Fibroblast of skin of right quadriceps (primary cell): Measurements from ENCODE around the gene TIPRL.
"Not testable (repeated sequence)": the region's sequence is repeated elsewhere in the genome, so short reads cannot be mapped to it uniquely, and the experiment has no call there.

ENCODE experiments used
- DNase-seq: peaks from one replicate; pipeline ENCODE4 v3.0.0-alpha.2; 2013

The TIPRL gene

DNA sequence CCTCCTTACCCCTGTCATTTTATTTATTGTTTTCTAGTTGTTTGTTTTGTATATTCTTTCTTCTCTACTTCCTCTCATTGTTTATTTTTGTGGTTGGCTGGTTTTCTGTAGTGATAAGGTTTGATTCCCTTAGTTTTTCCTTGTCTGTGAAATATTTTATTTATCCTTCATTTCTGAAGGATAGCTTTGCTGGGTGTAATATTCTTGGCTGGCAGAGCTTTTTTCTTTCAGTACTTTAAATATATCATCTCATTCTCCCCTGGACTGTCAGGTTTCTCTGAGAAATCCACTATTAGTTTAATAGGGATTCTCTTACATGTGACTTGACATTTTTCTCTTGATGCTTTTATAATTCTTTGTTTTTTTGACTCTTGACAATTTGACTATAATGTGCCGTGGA, 18.8 kb upstream of the TIPRL start:
- no peak for DNase-seq

DNA sequence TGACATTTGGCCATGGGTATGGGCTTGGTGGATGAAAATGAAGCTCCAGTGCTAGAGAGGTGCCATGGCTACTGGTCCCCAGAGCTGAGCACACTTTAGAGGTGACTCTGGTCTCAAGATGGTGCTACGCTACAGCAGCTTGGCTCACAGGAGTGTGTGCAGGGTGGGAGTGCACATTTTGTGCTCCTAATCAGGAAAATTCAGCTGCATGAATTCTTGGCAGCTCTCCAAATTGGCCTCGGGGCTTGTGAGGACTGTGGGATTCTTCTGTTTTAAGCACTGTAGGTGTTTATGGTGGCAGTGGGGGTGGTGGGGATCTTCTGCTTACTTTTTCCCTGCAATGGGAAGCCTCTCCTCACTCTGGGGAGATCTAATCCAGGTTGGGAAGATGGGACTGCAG, 17.3 kb upstream of the TIPRL start:
- no peak for DNase-seq

DNA sequence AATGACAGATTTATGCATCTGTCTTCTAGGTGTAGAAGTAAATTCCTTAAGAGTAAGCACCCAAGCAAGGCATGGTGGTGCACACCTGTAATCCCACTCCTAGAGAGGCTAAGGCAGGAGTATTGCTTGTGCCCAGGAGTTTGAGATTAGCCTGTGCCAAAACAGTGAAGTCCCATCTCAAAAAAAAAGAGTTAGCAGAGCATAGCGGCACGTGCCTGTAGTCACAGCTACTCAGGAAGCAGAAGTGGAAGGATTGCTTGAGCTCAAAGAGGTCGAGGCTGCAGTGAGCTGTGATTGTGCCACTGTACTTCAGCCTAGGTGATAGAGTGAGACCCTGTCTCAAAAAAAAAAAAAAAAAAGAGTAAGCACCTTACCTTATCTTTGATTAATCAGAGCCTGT, 15.1 kb upstream of the TIPRL start:
- no peak for DNase-seq

DNA sequence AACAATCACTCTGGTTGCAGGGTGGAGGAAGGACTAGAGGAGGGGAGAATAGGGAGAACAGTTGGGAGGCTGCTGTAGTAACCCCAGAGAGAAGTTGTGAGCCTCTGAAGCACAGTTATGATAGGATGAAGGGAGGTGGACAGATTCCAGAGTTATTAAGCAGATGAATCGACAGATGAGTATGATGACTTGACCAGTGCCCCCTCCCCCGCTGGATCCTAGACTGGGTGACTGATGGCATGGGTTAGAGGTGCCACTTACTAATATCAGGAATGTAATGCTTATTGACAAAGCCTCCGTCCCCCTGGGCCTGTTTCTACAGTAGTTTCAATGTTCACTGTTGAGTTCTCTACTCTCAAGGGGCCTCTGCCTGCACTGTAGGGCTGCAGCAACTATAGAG, 14.0 kb upstream of the TIPRL start:
- peak; percentile 25 for DNase-seq

DNA sequence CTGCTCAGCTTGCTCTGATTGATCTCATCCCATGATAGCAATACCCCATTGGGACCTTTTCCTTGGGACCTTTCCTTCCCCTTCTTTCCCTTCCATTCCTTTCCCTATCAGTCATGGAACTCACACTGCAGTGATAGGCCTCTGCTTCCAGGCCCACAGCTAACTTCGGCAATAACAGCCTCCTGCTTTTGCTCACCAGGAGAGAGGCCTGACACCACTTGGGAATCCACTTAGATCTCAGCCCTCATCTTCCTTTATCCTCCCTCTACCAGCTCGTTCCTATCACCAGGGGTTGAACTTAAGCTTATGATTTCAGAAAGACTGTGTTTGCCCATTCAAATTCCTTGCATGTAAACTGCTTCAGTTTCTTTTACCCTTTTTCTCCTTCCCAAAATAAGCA, 11.0 kb upstream of the TIPRL start:
- no peak for DNase-seq

DNA sequence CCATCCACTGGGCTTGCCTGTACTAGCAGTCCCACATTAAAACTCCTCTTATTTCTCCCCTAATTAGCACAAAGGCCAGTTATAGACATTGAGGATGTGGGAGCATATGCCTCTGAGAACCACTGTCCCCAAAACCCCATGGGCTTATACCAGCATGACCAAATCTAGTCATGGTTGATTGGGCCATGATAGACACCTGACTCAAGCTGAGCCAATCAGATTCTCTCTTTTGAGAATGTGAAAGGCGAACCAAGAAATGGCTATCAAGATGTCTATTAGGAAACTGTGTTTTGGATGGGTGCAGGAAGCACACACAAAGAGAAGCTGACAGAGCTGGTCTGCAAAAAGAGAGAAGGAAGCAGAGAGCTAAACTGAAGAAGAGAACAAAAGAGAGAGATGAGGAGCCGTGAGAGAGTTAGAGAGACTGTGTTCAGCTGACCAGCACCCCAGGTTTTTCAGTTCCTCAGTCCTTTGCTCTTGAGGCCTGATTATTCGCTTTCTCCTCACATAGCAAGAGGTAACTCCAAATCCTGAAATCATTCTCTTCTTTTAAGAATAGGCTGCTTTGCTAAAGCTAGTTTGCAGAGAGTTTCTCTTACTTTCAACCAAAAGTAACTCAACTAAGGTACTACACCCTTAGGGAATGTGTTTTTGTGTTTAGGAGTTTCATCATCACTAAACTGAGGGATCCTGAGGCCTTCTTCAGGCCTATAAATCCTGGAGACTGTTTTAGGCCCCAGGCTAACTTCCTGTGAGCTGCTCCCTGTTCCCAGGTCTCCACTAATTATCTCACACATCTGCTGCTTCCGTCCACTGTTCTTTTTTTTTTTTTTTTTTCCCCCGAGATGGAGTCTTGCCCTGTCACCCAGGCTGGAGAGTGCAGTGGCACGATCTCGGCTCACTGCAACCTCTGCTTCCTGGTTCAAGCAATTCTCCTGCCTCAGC, 7.9 kb upstream of the TIPRL start:
- no peak for DNase-seq

DNA sequence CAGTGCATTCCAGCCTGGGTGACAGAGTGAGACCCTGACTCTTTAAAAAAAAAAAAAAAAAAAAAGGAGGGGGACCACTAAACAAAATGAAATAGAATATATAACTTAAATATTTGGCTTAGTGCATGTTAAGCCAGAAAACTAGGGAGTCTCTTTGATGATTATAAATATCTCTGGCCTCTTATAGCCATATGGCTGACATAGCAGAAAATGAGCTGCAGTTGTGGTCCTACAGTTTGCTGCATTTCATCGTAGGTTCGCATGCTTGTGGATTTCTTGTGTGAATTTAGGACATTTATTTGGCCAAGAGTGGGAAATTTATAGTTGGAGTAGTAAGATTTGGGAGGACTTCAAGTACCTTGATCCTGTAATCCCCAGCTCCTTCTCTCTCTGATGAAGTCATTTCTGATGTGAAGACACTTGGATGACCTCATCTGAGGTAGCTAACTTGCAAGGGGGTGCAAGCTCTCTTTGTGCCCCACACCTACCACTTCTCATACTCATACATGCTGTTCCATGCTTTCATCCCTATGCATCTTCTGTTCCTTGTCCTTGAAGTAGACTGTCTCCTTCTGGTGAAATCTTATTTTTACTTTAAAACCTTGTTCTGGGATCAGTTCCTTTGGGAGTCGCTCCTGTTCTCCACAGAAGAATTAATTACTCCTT, 6.4 kb upstream of the TIPRL start:
- no peak for DNase-seq

DNA sequence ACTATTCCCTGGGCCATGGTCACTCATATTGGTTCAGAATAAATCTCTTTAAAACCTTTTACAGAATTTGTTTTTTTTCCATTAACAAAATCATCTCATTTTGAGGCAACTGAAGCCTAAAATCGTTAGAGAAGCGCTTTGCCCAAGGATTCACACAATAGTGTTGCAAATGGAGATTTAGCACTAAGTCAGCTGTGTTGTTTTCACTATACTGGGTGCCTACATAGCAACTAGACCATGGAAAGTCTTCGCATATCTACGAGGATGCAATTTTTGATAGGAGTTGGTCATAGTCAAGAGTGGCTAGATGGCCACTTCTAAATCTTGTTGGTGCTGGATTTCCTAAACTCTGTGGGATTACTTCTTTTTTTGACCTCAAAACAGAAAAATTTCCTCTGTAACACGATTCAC, 530 bp upstream of the TIPRL start:
- DNase-seq = no peak

DNA sequence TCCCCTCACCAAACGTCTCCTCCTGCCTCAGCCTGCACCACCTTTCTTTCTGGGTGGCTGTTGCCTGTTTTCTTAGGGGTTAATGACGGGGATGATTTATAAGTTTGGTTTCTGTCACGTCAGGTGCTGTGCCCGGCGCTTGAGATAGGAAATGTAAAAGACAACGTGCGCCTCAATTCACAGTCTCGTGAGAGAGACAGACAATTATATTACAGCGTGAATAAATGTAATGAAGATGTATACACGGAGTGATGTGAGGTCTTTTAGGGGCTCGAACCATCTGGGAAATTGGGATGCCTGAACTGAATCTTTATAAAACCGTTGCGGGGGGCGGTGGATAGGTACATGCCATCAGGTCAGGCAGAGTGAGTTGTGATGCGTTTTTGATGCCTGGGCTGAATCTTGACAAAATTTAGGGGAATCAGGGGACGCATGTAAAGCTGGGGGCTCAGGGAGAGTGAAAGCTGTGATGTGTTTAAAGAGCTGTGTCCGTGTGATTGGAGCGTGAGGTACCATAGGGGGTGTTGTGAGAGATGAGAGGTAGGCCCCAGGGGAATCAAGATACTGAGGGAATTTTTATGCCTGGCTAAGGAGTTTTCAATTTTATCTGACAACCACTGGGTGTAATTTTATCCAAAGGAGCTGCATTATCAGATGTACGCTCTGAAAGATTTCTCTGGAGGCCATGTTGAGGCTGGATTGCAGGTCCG, 831 bp downstream of the TIPRL start:
- DNase-seq = peak; percentile 17

DNA sequence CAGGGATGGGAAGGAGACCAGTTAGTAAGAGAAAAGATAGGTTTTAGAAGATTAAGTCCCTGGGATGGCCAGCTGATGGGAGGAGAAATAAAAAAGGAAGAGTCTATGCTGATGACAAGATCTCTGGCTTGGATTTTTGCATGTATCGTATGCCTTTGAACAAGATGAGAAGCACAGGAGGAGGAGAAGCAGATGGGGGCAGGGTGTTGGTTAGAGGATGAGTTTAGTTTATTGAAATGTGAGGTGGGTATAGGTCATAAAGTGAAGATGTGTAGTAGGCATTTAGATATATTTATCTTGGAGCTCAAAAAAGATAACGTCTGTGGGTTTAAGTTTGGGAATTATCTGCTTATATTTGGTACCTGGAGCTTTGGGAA, 1.4 kb downstream of the TIPRL start:
- DNase-seq = no peak

DNA sequence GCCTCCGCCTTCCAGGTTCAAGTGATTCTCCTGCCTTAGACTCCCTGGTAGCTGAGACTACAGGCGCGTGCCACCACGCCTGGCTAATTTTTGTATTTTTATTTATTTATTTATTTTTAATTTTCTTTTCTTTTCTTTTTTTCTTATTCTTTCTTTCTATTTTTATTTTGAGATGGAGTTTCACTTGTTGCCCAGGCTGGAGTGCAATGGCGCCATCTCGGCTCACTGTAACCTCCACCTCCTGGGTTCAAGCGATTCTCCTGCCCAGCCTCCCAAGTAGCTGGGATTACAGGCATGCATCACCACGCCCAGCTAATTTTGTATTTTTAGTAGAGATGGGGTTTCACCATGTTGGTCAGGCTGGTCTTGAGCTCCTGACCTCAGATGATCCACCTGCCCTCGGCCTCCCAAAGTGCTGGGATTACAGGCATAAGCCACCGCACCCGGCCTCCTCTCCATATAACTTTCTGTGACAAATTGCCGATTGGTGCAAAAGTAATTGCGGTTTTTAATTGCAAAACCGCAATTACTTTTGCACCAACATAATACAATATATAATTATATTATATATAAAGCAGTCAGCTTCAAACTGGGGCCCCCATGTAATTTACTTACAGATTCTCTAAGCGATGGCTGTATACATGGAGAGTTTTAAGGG, 2.4 kb downstream of the TIPRL start:
- DNase-seq = not testable (repeated sequence)

DNA sequence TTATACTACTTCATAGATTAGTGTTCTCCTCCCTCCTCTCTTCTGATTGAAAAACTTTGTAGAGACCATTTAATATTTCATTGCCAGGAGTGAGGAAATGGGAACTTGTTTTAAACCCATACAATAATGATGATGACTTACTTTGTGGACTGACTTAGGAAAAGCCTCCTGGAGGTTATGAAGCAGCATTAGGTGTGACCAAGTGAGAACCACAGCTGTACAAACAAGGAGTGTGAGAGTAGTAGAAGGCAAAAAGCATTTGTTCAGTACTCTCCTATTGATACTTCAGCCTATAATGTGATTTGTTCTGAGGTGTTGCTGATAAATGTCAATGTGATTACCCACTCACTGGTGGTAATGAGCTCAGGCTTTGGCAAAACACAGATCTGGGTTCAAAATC, 8.4 kb downstream of the TIPRL start:
- no peak for DNase-seq

DNA sequence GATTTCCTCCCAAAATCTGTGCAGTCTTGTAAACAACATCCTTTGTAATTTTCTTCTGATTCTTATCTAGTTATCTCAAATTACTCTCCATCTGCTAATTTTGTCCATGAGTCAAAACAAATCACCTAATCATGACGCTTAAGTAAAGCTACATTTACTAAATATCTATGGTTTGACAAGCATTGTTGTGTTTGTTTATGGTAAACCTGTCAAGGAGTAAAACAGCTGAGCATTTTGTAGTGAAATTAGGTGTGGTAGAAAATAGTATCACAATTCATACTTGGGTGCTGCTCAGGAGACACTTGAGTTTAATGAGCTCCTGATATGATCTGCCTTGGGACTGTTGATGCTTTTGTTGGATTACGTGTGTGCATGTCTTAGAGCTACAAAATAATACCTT, 11.6 kb downstream of the TIPRL start:
- DNase-seq = no peak

DNA sequence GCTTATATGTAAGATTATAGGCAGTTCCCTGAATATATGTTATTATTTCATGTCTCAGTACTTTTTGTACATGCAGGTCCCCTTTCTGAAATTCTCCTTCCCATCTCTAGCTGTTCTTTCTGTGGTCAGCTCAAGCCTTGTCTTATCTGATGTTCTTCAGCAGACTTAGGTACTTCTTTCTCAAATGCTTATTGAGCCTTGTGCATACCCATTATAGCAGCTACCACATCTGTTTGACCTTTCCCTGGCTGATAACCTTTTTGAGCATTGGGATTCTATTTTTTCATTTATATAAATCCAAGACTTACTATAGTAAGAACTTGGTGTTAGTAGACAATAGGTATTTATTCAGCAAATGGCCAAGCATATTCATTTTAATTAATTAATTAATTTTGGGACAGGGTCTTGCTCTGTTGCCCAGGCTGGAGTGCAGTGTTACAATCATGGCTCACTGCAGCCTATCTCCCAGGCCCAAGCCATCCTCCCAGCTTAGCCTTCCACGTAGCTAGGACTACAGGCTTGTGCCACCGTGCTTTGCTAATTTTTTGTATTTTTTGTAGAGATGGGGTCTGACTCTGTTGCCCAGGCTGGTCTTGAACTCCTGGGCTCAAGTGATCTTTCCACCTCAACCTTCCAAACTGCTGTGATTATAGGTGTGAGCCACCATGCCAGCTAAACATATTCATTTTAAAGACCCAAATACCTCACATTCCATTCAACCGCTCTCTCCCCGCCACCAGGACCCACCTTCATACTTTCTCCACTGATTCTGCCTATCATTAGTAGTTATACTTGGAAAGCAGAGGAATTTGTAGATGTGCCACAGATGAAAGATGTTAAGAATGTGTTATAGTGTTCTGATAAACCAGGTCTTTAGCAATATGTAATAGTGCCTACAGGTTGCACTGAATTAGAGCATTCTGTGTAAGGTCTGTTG, 16.7 kb downstream of the TIPRL start:
- no peak for DNase-seq

DNA sequence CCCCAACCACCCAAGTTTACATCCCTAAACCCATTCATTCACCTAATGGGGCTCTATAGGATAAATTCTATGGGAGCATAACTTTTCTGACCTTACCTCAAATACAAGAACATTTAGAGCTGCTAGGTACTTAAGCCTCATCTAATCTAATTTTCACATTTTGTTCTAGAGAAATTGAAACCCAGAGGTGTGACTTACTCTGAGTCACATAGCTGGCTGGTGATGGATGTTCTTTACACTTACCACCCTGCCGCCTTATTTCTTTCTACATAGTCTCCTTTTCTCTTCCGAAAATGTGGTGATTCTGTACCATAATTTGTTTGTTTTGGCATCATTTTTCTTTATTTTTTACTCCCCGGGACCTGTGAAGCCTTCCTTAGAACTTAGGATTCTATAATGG, 20.3 kb downstream of the TIPRL start:
- no peak for DNase-seq

DNA sequence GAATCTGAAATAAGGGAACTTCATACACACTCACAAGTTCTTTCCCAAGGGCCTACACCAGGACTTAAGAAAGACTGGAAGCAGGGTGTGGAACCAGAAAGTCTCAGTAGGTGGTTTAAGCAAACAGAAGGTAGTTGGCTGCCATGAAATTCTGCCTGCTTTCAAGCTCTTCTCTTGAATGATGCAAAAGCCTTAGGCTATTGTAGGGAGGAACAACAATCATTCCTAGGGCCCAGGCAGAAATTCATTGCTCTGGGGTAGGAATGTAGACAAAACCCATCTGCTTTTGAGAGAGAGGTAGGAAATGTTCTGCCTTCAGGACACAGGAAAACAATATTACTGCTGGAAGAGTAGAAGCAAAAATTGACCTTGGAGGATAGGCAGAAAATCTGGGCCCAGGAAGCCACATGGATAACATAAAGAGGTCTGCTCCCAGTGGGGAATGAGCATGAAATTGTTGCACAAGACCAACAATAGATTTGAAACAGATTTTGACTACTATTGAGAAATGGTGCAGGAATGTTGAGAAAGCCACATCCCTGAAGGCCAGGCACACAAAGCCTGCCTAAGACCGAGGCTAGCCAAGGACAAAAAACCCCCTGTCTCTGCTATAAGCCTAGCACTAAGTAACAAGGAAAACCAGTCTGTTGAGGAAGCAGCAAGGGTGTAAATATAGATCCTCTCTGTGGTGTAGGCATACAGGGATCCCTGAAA, 24.3 kb downstream of the TIPRL start:
- peak; percentile 97 for DNase-seq

DNA sequence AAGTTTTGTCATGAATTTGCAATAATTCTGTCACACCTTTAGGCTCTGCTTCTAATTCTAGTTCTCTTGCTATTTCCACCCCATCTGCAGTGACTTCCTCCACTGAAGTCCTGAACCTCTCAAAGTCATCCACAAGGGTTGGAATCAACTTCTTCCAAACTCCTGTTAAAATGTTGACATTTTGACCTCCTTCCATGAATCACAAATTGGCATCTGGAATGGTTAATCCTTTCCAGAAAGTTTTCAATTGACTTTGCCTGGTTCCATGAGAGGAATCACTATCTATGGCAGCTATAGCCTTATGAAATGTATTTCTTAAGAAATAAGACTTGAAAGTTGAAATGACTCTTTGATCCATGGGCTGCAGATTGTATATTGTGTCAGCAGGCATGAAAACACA, 27.3 kb downstream of the TIPRL start:
- no peak for DNase-seq

DNA sequence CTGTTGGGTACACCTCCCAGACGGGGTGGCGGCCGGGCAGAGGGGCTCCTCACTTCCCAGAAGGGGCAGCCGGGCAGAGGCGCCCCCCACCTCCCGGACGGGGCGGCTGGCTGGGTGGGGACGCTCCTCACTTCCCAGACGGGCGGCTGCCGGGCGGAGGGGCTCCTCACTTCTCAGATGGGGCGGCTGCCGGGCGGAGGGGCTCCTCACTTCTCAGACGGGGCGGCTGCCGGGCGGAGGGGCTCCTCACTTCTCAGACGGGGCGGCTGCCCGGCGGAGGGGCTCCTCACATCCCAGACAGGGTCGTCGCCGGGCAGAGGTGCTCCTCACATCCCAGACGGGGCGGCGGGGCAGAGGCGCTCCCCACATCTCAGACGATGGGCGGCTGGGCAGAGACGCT, 28.9 kb downstream of the TIPRL start:
- DNase-seq = not testable (repeated sequence)

DNA sequence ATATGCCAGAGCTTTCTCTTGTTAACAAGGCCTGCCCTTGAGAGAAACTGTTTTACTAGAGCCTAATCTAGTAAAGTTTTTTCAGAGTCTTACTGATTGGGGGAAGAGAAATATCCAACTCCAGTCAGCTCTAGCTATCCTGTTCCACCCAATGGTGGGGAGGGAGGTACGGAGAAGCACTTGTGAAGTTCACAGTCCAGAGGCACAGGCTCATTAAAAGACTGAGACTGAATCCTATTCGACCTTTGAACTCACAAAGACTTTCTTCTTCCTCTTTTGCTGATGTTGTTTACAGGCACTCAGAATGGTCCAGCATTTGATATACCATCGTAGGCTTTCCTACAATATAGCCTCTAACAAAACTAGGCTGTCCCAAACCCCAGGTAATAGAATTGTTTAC, 31.6 kb downstream of the TIPRL start:
- no peak for DNase-seq

DNA sequence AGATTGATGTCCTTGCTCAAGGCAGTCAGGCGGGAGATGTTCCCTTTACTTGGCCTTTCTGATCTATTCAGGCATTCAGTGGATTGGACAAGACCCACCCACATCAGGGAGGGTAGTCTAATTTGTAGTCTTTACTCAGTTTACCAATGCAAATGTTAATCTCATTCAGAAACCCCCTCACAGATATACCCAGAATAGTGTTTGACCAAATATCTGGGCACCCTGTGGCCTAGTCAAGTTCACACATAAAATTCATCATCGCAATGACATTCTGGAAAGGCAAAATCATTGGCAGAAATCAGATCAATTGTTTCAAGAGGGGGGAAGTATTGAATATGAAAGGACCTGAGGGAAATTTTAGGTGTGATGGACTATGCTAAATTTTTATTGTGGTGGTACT, 34.6 kb downstream of the TIPRL start:
- no peak for DNase-seq

DNA sequence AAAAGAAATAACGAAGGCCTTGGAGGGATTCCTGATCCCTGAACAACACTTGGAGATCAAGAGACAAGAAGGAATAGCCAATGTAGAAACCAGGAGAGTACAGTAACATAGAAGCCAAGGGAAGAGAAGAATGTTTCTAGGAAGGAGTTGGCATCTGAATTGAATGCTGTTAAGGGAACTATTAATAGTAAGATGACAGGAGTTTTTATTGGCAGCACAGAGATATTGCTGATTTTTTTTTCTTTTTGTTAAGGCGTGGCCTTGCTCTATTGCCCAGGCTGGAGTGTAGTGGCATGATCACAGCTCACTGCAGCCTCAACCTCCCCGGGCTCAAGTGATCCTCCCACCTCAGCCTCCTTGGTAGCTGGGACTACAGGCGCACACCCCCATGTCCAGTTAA, 37.4 kb downstream of the TIPRL start:
- no peak for DNase-seq

DNA sequence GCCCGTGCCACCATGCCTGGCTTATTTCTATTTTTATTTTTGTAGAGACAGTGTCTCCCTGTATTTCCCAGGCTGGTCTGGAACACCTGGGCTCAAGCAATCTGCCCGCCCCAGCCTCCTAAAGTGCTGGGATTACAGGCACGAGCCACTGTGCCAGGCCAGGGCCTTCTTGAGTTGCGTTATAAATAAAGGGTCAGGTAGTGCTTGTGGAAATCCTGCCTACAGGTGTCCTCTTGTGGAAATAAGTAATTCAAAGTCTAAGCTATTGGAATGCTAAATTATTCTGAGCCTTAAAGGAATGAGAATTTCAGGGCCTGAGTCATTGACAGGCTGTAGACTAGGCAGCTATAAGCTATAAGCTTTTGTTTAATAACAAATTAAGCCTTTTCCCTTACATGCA, 38.9 kb downstream of the TIPRL start:
- DNase-seq = no peak
